ENCODE measurements around the gene BANP.

Gene BANP

GRCh38 chr16:88059701-88060386 lies 108.6 kb downstream of the BANP start:
- no peak for ATAC-seq (replicated peaks)
- H3K4me3 Mint-ChIP-seq, result no peak overlapping the region
- H3K36me3 Mint-ChIP-seq (ENCODE audit: insufficient read depth), result peaks cover 17% of the 10 kb centered on the region
- no peaks in the 10 kb centered on the region for H3K4me1 Mint-ChIP-seq (ENCODE audit: low read depth in 2 of 2)
- H3K27ac Mint-ChIP-seq, result no peak overlapping the region
- no peak for DNase-seq
- H3K9me3 Mint-ChIP-seq, result no peaks in the 10 kb centered on the region
- H3K27me3 Mint-ChIP-seq, result no peaks in the 10 kb centered on the region

GRCh38 chr16:88060524-88061219 lies 109.4 kb downstream of the BANP start:
- Mint-ChIP-seq H3K4me3 (no peak overlapping the region), H3K36me3 (ENCODE audit: insufficient read depth) (peaks cover 21% of the 10 kb centered on the region), H3K9me3 (no peaks in the 10 kb centered on the region), H3K27me3 (no peaks in the 10 kb centered on the region), H3K27ac (no peak overlapping the region), H3K4me1 (ENCODE audit: low read depth in 2 of 2) (no peaks in the 10 kb centered on the region)
- ATAC-seq (replicated peaks), result no peak
- no peak for DNase-seq

GRCh38 chr16:88061346-88062110 lies 110.3 kb downstream of the BANP start:
- DNase-seq, result no peak
- Mint-ChIP-seq H3K9me3 (no peaks in the 10 kb centered on the region), H3K27ac (no peak overlapping the region), H3K4me3 (no peak overlapping the region), H3K27me3 (no peaks in the 10 kb centered on the region), H3K36me3 (ENCODE audit: insufficient read depth) (peaks cover 21% of the 10 kb centered on the region), H3K4me1 (ENCODE audit: low read depth in 2 of 2) (no peaks in the 10 kb centered on the region)
- ATAC-seq (replicated peaks), result no peak

- Mint-ChIP-seq H3K27me3 (no peaks in the 10 kb centered on the region), H3K9me3 (no peaks in the 10 kb centered on the region), H3K4me1 (ENCODE audit: low read depth in 2 of 2) (no peaks in the 10 kb centered on the region), H3K36me3 (ENCODE audit: insufficient read depth) (peaks cover 21% of the 10 kb centered on the region), H3K4me3 (no peak overlapping the region), H3K27ac (no peak overlapping the region)
- DNase-seq, result no peak
- ATAC-seq (replicated peaks), result no peak
These were observed 111.3 kb downstream of the BANP start for GRCh38 chr16:88062341-88063210.

- H3K27me3 Mint-ChIP-seq, result no peaks in the 10 kb centered on the region
- no peak overlapping the region for H3K4me3 Mint-ChIP-seq
- DNase-seq, result no peak
- no peaks in the 10 kb centered on the region for H3K9me3 Mint-ChIP-seq
- peak overlapping the region; percentile 26 to 68 for H3K27ac Mint-ChIP-seq
- H3K4me1 Mint-ChIP-seq (ENCODE audit: low read depth in 2 of 2), result no peaks in the 10 kb centered on the region
- ATAC-seq (replicated peaks), result no peak
- peaks cover 23% of the 10 kb centered on the region for H3K36me3 Mint-ChIP-seq (ENCODE audit: insufficient read depth)
These were observed 112.1 kb downstream of the BANP start for GRCh38 chr16:88063211-88063773.

GRCh38 chr16:88064011-88064888 lies 113.0 kb downstream of the BANP start:
- ATAC-seq (replicated peaks), result no peak

GRCh38 chr16:88064889-88065746 lies 113.9 kb downstream of the BANP start:
- H3K4me3 Mint-ChIP-seq, result no peak overlapping the region
- peak overlapping the region; percentile 41 to 65 for H3K27ac Mint-ChIP-seq
- peaks cover 32% of the 10 kb centered on the region for H3K36me3 Mint-ChIP-seq (ENCODE audit: insufficient read depth)
- H3K9me3 Mint-ChIP-seq, result no peaks in the 10 kb centered on the region
- DNase-seq (no peak), ATAC-seq (replicated peaks) (no peak)
- no peaks in the 10 kb centered on the region for H3K27me3 Mint-ChIP-seq
- H3K4me1 Mint-ChIP-seq (ENCODE audit: low read depth in 2 of 2), result no peaks in the 10 kb centered on the region

More at GRCh38 chr16:88064011-88064888, 113.0 kb downstream of the BANP start:
- H3K36me3 Mint-ChIP-seq (ENCODE audit: insufficient read depth), result peaks cover 24% of the 10 kb centered on the region
- H3K9me3 Mint-ChIP-seq, result no peaks in the 10 kb centered on the region
- H3K27me3 Mint-ChIP-seq, result no peaks in the 10 kb centered on the region
- no peaks in the 10 kb centered on the region for H3K4me1 Mint-ChIP-seq (ENCODE audit: low read depth in 2 of 2)
- H3K27ac Mint-ChIP-seq, result peak overlapping the region; percentile 41 to 68
- DNase-seq, result no peak
- H3K4me3 Mint-ChIP-seq, result no peak overlapping the region

GRCh38 chr16:88065747-88066142 lies 114.5 kb downstream of the BANP start:
- Mint-ChIP-seq H3K9me3 (no peaks in the 10 kb centered on the region), H3K36me3 (ENCODE audit: insufficient read depth) (peaks cover 36% of the 10 kb centered on the region), H3K27me3 (no peaks in the 10 kb centered on the region), H3K4me3 (no peak overlapping the region), H3K4me1 (ENCODE audit: low read depth in 2 of 2) (no peaks in the 10 kb centered on the region), H3K27ac (peak overlapping the region in 1 of 2 donors; percentile 41)
- ATAC-seq (replicated peaks) (no peak), DNase-seq (no peak)

GRCh38 chr16:88066234-88066633 lies 115.0 kb downstream of the BANP start:
- Mint-ChIP-seq H3K36me3 (ENCODE audit: insufficient read depth) (peaks cover 36% of the 10 kb centered on the region), H3K27ac (peak overlapping the region in 1 of 2 donors; percentile 41), H3K9me3 (no peaks in the 10 kb centered on the region), H3K27me3 (no peaks in the 10 kb centered on the region), H3K4me1 (ENCODE audit: low read depth in 2 of 2) (no peaks in the 10 kb centered on the region), H3K4me3 (no peak overlapping the region)
- DNase-seq, result no peak
- ATAC-seq (replicated peaks), result no peak

GRCh38 chr16:88066680-88067529 lies 115.7 kb downstream of the BANP start:
- H3K36me3 Mint-ChIP-seq (ENCODE audit: insufficient read depth), result peaks cover 36% of the 10 kb centered on the region
- H3K4me1 Mint-ChIP-seq (ENCODE audit: low read depth in 2 of 2), result no peaks in the 10 kb centered on the region
- no peak overlapping the region for H3K27ac Mint-ChIP-seq
- no peaks in the 10 kb centered on the region for H3K9me3 Mint-ChIP-seq
- ATAC-seq (replicated peaks) (no peak), DNase-seq (no peak)
- no peaks in the 10 kb centered on the region for H3K27me3 Mint-ChIP-seq
- H3K4me3 Mint-ChIP-seq, result no peak overlapping the region

Data from effector memory CD8-positive, alpha-beta T cell (primary cell).